IMR-90 (cell line): ENCODE data around the gene NXPE4. TPM values are rescaled to one million over a fixed set of nuclear protein-coding genes. Genes with fewer than 3 reads are reported as not detected.

Experiments used
- microRNA-seq, 2 experiments: library from miRNA; stranded (forward) in 1 of 2; unstranded in 1 of 2; fragments of 10-50 nt in 1 of 2; fragments of <30 nt in 1 of 2; gene quantifications in 1 of 2; microRNA quantifications in 1 of 2; one replicate each; pipeline versions ENCODE3 to v1.1.0; 2013 to 2020; ENCODE audit not compliant: insufficient read depth in 1 of 2, insufficient read length in 1 of 2, unreplicated experiment in 1 of 2
- polyA plus RNA-seq, 3 experiments: library from polyadenylated mRNA; depleted of rRNA; stranded (reverse); fragments of >200 nt; gene quantifications; 2 replicates each; pipeline ENCODE4 v1.2.3, GENCODE V29; 2012; ENCODE audit warnings: low replicate concordance in 1 of 3
- small RNA-seq, 5 experiments: library from RNA; depleted of rRNA; stranded (forward); fragments of <200 nt; gene quantifications; one replicate each; pipeline ENCODE3, GENCODE V24; 2012
- total RNA-seq: library from RNA; depleted of rRNA; stranded (reverse); fragments of >200 nt; gene quantifications from 2 replicates; pipeline ENCODE4 v1.2.3, GENCODE V29; 2012; rRNA removed

NXPE4 gene
- total and polyA plus RNA-seq, 2 of the 4 experiments (the other 2 are of a cell fraction): not detected

Small RNA genes lying within 50 kb of the gene (microRNA-seq; reads per million reads assigned to microRNA genes)
- gene RF01210 (ENCODE audit: insufficient read depth, insufficient read length): not detected

Small RNA genes lying within 50 kb of the gene (small RNA-seq; reads per million reads assigned to genes)
- 0 reads per million in 5 experiments for gene RF01210

Other genes with a start within 250 kb of the NXPE4 start
- gene C11orf71, start 195.3 kb downstream of the NXPE4 start, total RNA-seq: 2.3 and 3.6 TPM in 2 replicates
- gene C11orf71, start 195.3 kb downstream of the NXPE4 start, polyA plus RNA-seq (2012; rRNA removed): 3.0 and 3.7 TPM in 2 replicates
- gene RBM7, start 195.1 kb downstream of the NXPE4 start, total RNA-seq: 110 and 111 TPM in 2 replicates
- gene RBM7, start 195.1 kb downstream of the NXPE4 start, polyA plus RNA-seq (2012; rRNA removed): 24.4 and 27.8 TPM in 2 replicates
- 179 and 276 TPM in 2 replicates for gene REXO2, start 156.3 kb downstream of the NXPE4 start, total RNA-seq
- gene REXO2, start 156.3 kb downstream of the NXPE4 start, polyA plus RNA-seq (2012; rRNA removed): 255 and 257 TPM in 2 replicates
- not detected in 2 replicates for gene NXPE1, start 35.9 kb downstream of the NXPE4 start, total RNA-seq
- gene NXPE1, start 35.9 kb downstream of the NXPE4 start, polyA plus RNA-seq (2012; rRNA removed): not detected in 2 replicates
- gene NXPE2, start 82.7 kb upstream of the NXPE4 start, total RNA-seq: not detected in 2 replicates
- not detected in 2 replicates for gene NXPE2, start 82.7 kb upstream of the NXPE4 start, polyA plus RNA-seq (2012; rRNA removed)